NCI-H2107 (cell line): Measurements from ENCODE around the gene KCNK3.

Experiments used
- DNase-seq: peaks from one replicate; lab custom pipeline; 2025; lab: John Stamatoyannopoulos, UW

The KCNK3 gene

GRCh38 chr2:26712486-26713465 is 20.3 kb downstream of the KCNK3 start:
- peak; percentile 62 for DNase-seq

GRCh38 chr2:26715528-26716270 is 23.2 kb downstream of the KCNK3 start:
- no peak for DNase-seq

DNA sequence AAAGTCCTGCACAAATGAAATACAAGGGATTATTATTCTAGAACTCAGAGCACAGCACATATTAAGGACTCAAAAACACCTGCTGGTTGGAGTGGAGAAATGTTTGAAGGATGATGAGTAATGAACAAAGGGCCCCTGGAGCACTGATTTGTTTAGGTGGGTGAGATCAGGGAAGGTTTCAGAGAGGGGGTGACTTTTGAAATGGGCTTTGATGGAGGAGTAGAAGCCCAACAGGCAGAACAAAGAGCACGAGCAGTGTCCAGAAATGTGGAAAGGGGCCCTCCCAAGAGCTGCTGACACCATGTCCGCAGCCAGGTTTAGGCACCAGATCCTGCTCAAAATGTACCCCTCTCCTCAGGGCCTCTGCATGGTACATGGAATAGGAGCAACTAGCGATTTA is 23.8 kb downstream of the KCNK3 start:
- no peak for DNase-seq

- no peak for DNase-seq
Observed at GRCh38 chr2:26716769-26717168, 24.2 kb downstream of the KCNK3 start.

DNA sequence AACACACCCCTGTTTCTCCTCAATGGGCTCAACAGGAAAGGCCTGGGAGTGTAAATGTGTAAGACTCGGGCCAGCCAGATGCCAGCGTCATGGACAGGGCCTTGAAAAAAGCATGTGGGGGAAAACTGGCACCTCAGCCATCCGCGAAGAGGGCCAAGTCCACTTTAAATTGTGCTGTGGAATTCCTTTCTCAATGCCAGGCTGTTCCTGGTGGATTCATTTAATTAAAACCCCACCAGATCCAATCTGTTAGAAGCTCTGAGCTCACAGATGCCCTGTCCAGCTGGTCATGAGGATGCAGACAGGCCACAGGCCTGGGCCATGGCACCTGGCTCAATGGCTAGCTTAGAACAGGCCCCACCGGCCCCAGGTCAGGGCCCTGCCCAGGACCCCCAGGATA is 24.8 kb downstream of the KCNK3 start:
- DNase-seq: no peak

- no peak for DNase-seq
Observed at GRCh38 chr2:26718949-26719686, 26.6 kb downstream of the KCNK3 start.

DNA sequence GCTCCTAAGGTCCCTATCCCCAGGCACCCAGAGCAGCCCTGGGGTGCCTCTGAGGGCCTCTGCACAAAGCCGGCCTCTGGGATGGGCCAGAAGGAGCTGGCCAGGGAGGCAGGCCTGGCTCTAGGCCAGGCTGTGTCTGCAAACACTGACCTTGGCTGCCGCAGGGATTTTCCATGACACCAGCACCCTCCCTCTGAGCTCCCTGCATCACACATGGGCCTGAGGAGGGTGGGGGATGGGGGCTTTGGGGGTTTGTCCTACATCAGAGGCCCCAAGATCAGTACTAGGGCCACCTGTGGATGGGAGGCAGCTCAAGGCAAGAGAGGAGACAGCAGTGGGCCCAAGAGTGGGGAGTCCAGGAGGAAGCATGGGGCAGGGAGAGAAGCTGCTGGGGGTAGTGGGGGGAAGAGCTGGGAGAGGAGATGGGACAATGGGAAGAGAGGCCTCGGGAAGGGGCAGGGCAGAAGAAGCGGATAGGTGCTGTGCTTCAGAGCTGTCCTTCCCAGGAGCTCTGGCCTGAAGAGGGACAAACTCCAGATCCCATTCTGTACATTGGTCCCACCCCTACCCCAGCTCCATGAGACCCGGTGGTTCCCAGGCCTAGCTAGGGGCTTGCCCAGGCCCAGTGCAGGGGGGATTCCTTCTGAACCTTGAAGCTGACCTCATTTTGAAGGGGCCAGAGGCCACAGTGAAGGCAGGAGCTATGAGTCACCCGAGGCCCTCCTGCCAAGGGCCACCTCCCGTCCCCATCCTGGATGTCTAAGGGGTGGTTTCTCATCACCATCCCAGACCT is 28.0 kb downstream of the KCNK3 start:
- DNase-seq: no peak

DNA sequence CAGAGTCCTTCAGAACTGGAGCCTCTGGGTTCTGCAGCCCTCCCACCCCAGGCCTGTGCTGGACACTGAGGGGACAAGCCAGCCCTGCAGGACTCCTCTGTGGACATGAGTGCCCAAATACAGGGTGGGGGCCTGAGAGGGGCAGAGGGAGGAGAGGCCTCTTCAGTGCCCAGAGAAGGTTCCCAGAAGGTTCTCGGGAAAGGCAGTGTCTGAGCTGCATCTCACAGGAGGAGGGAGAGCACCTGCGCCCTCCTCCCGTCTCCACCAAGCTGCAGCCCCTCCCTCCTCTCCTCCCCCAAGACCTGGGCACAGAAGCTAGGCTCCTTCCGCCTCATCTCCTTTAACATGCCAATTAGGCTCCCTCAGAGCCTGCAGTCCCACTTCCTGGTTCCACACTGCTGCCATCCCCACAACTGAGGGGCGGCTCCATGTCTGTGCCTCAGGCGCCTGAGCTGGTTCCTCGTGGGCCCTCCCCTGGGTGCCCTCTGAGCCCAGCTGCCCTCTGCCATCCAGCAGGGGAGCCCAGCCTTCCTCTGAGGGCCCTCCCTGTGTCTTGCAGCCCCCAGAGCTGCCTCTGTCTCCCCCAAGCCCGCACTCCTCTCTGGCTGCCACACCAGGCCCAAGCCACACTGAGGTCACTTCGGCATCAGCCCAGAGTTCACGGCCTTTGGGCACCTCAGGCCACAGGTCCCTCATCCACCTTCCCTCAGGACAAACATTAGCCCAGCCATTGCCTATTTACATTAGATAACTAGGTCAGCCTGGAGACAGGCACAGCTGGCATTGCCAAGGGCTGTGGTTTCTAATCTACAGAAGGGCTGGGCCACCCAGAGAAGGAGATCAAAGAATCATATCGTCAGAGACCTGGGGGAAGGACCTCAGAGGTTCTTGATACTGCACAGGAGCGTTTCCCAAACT is 28.9 kb downstream of the KCNK3 start:
- DNase-seq: no peak

DNA sequence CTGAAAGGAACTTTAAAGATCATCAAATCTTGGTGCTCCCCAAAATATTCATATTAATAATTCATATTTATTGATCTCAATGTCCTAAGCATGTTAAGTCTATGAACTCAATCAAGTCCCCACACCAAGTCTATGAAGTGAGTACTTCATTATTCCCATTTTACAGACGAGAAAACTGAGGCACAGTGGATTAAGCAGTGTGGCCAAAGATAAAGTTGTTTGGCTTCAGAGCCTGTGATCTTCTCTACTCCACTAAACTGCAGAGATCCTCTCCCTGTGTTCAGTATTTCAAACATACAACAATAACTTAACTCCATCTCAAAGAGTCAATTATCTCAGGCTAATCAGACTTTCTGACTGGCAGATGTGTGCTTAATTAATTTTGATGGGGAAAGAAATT is 29.8 kb downstream of the KCNK3 start:
- DNase-seq: no peak

DNA sequence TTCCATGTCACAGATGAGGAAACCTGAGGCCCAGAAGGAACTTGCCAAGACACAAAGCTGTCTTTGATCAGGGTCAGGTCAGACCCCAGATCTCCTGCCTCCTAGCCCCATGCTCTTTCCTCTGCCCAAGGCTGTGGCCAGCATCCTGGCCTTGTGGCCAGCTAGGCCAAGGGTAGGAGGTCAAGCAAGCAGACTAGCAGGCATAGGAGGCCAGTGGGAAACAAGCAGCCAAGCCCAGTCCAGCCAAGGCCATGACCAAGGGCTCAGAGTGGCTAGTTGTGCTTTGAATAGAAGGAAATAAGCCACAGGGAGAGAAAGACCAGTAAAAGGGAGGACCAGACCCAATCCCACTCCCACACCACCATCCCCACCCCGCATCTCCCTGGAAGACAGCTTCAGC is 30.4 kb downstream of the KCNK3 start:
- no peak for DNase-seq

DNA sequence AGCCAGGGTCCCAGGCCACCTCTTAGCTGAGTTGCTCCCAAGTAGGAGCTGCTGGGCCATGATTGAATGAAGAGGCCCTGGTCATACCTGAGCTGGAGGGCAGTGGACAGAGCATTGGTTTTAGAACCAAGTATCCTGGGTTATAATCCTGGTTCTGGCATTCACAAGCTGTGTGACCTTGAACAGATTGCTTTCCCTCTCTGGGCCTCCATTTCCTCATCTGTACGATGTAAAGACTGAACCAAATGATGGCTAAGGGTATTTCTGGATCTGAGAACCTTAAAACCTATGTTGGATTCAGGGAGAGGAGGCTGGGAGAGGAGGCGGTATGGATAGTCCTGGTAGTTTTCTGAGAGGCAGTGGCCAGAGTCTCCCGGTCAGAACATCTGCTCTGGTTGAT is 31.0 kb downstream of the KCNK3 start:
- no peak for DNase-seq

DNA sequence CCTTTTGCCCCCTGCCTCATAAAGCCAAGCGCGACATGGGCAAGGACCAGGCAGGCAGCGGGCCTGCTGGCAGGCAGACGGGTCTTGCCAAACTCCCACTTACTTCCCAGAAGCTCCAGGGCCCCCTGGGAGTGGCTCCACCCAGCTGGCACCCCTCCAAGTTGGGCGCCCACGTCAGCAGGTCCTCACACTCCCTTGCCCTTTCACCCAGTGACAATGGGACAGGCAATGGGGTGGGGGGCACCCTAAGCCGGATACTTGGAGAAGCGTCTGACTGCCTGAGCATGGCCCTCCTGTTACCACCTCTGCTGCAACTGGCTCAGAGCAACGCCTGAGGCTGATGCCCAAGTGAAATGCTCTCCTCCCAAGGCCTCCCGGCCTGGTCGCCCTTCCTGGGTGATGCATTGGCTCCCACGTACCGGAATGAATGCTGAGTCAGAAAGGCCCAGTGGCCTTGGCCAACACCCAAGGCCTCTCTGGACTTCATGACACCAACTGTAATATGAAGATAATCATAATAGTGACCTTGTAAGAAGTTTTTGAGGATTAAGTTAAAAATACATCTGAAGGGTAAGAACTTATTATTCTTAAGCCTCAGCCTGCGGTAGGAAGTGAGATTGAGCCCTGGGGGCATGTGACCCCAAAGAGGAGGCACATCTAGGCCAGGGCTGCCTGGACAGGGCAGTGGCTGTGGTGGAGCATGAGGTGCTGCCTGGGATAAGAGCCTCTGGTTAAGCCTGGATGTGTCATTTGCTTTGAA is 31.6 kb downstream of the KCNK3 start:
- no peak for DNase-seq

GRCh38 chr2:26724784-26725520 is 32.4 kb downstream of the KCNK3 start:
- no peak for DNase-seq

DNA sequence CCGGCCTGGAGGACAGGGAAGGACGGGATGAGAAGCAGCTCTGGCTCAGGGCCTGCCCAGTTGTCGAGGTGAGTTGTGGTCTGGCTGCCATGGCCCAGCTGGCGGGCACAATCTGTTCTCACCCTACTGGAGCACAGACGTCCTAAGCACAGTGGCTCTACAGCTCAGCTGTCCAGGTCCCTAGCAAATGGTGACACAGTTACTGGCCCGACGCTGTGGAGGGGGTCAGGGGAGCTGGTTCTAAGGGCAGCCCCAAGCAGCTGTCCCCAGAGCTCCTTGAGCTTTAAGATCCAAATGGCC is 32.9 kb downstream of the KCNK3 start:
- DNase-seq: no peak

DNA sequence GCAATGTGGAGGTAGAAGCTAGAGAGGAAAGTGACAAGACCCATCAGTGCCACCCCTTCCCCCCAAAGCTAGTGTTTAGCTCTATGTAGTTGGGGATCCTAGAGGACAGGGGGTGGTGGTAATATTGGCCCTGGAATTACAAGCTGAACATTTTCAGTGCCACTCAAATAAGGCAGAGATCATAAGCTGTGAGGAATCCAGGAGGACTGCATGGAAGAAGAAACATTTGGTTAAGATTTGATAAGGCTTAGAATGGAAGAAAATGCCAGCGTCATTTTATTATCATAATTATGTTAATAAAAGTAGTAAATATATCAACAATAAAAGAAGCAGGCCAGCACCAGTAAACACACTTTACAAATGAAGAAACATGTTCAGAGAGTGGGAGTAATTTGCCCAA is 33.7 kb downstream of the KCNK3 start:
- no peak for DNase-seq

DNA sequence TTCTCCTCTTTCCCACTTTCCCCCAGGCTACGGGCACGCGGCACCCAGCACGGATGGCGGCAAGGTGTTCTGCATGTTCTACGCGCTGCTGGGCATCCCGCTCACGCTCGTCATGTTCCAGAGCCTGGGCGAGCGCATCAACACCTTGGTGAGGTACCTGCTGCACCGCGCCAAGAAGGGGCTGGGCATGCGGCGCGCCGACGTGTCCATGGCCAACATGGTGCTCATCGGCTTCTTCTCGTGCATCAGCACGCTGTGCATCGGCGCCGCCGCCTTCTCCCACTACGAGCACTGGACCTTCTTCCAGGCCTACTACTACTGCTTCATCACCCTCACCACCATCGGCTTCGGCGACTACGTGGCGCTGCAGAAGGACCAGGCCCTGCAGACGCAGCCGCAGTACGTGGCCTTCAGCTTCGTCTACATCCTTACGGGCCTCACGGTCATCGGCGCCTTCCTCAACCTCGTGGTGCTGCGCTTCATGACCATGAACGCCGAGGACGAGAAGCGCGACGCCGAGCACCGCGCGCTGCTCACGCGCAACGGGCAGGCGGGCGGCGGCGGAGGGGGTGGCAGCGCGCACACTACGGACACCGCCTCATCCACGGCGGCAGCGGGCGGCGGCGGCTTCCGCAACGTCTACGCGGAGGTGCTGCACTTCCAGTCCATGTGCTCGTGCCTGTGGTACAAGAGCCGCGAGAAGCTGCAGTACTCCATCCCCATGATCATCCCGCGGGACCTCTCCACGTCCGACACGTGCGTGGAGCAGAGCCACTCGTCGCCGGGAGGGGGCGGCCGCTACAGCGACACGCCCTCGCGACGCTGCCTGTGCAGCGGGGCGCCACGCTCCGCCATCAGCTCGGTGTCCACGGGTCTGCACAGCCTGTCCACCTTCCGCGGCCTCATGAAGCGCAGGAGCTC is 35.4 kb downstream of the KCNK3 start:
- DNase-seq: no peak

DNA sequence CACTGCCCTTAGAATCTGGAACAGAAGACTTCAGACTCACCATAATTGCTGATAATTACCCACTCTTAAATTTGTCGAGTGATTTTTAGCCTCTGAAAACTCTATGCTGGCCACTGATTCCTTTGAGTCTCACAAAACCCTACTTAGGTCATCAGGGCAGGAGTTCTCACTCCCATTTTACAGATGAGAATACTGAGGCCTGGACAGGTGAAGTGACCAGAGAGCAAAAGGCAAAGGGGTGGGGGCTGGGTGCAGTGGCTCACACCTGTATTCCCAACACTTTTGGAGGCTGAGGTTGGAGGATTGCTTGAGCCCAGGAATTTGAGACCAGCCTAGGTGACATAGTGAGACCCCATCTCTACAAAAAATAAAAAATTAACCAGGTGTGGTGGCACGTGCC is 36.8 kb downstream of the KCNK3 start:
- DNase-seq: no peak
